GM12891 (cell line): ENCODE data around the gene STAC.

Experiments used
- PAX5 ChIP-seq: IDR thresholded peaks from 2 replicates; pipeline ENCODE4 v1.6.1; 2011; ENCODE audit warnings: low read length, moderate library complexity, mild to moderate bottlenecking; ENCODE audit not compliant: insufficient read depth, severe bottlenecking
- POLR2A ChIP-seq: IDR thresholded peaks from 2 replicates; pipeline ENCODE4 v1.6.1; 2011; ENCODE audit warnings: low read depth, low read length, control low read depth
- POLR2AphosphoS5 ChIP-seq: IDR thresholded peaks from 2 replicates; pipeline ENCODE4 v1.6.1; 2011; ENCODE audit warnings: low read depth, low read length, control low read depth

DNA sequence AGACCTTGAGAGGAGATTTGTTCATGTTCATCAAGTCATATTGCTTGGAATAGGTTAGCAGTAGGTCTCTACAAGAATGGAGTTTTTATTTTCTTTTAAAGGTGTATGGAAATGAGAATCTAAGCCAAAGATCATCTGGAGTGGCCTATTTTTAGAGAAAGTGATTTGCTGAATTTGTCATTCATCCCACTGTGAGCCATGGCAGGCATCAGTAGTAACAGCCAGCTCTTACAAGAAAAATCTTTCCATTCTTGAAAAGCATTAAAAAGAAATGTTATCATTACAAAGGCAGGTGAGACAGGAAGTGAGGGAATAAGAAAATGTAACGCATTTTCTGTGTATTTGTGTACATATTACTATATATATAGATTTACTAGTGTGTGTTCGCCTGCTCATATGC, 29.6 kb downstream of the STAC start:
- TF ChIP-seq POLR2A (no peak), POLR2AphosphoS5 (no peak), PAX5 (no peak)
